K562 (cell line): ENCODE measurements around the gene CLIC1. TPM values are rescaled to one million over a fixed set of nuclear protein-coding genes. Genes with fewer than 3 reads are reported as not detected.

Experiments
- ARHGAP35 ChIP-seq: fragments of 450-650 bp; IDR thresholded peaks from 2 replicates; pipeline ENCODE4 v1.6.1; 2018; ENCODE audit not compliant: partially characterized antibody
- DEAF1 ChIP-seq: fragments of 450-650 bp; formaldehyde crosslinking; IDR thresholded peaks from 2 replicates; pipeline ENCODE4 v1.4.0; 2020; ENCODE audit warnings: mild to moderate bottlenecking, moderate library complexity
- FOXK1 ChIP-seq: sonication (generic); formaldehyde crosslinking; IDR thresholded peaks from 2 replicates; pipeline ENCODE4 v1.8.0; 2022; ENCODE audit warnings: missing genetic modification reagents, mild to moderate bottlenecking, borderline replicate concordance
- GATA2 ChIP-seq: sonication (generic); formaldehyde crosslinking; IDR thresholded peaks from 2 replicates; pipeline ENCODE4 v1.4.0; 2020; ENCODE audit warnings: mild to moderate bottlenecking, missing genetic modification reagents
- GTF3C2 ChIP-seq: IDR thresholded peaks from 3 replicates; pipeline ENCODE4 v1.6.1; 2011; ENCODE audit warnings: borderline replicate concordance, mild to moderate bottlenecking, moderate library complexity; ENCODE audit not compliant: insufficient read length; ENCODE audit errors: extremely low read depth
- HMGN3 ChIP-seq: IDR thresholded peaks from 2 replicates; pipeline ENCODE4 v1.6.1; 2011; ENCODE audit warnings: borderline replicate concordance, low read depth, mild to moderate bottlenecking, mixed read lengths, low read length; ENCODE audit not compliant: insufficient read length; ENCODE audit errors: extremely low read depth
- KAT7 ChIP-seq: sonication (generic); formaldehyde crosslinking; IDR thresholded peaks from 2 replicates; pipeline ENCODE4 v1.8.0; 2022; ENCODE audit warnings: missing genetic modification reagents, mild to moderate bottlenecking, borderline replicate concordance
- MLLT1 ChIP-seq, 2 experiments: fragments of 450-650 bp; IDR thresholded peaks; 2 replicates each; pipeline ENCODE4 v1.6.1; 2016
- MTA1 ChIP-seq: fragments of 450-650 bp; IDR thresholded peaks from 2 replicates; pipeline ENCODE4 v1.6.1; 2017; ENCODE audit warnings: borderline replicate concordance
- NELFE ChIP-seq: IDR thresholded peaks from 2 replicates; pipeline ENCODE4 v1.6.1; 2011; ENCODE audit warnings: mild to moderate bottlenecking; ENCODE audit not compliant: insufficient read depth, insufficient read length
- PML ChIP-seq: IDR thresholded peaks from 2 replicates; pipeline ENCODE4 v1.6.1; 2012; ENCODE audit warnings: low read length, inconsistent platforms
- PRMT5 ChIP-seq: sonication (generic); formaldehyde crosslinking; IDR thresholded peaks from 2 replicates; pipeline ENCODE4 v1.5.0; 2020; ENCODE audit warnings: missing genetic modification reagents
- RB1 ChIP-seq: fragments of 450-650 bp; IDR thresholded peaks from 2 replicates; pipeline ENCODE4 v1.6.1; 2017; ENCODE audit warnings: low read depth, mild to moderate bottlenecking
- SMAD1 ChIP-seq: fragments of 150-350 bp; IDR thresholded peaks from 2 replicates; pipeline ENCODE4 v1.6.1; 2014; ENCODE audit warnings: low read length, low read depth; ENCODE audit not compliant: partially characterized antibody
- SRSF3 ChIP-seq: fragments of 200-400 bp; formaldehyde crosslinking; IDR thresholded peaks from 2 replicates; pipeline ENCODE4 v1.6.1; 2016; ENCODE audit warnings: mild to moderate bottlenecking, low read length, moderate library complexity; ENCODE audit not compliant: insufficient read depth
- THRAP3 ChIP-seq: fragments of 450-650 bp; IDR thresholded peaks from 2 replicates; pipeline ENCODE4 v1.6.1; 2016; ENCODE audit warnings: mild to moderate bottlenecking, inconsistent platforms, borderline replicate concordance
- ZBTB17 ChIP-seq: fragments of 450-650 bp; formaldehyde crosslinking; IDR thresholded peaks from 2 replicates; pipeline ENCODE4 v1.4.0; 2020; ENCODE audit warnings: mild to moderate bottlenecking
- ZBTB2 ChIP-seq: fragments of 450-650 bp; IDR thresholded peaks from 2 replicates; pipeline ENCODE4 v1.6.1; 2016; ENCODE audit warnings: antibody characterized with exemption
- ZNF217 ChIP-seq: sonication (generic); formaldehyde crosslinking; IDR thresholded peaks from 2 replicates; pipeline ENCODE4 v1.8.0; 2022; ENCODE audit warnings: mild to moderate bottlenecking, missing genetic modification reagents
- ZNF239 ChIP-seq: fragments of 250-450 bp; sonication (Bioruptor Pico); IDR thresholded peaks from 2 replicates; pipeline ENCODE4 v1.4.0; 2020; ENCODE audit warnings: mild to moderate bottlenecking
- ZNF655 ChIP-seq: fragments of 250-450 bp; sonication (Bioruptor Pico); IDR thresholded peaks from 2 replicates; pipeline ENCODE4 v1.5.0; 2021
- polyA plus RNA-seq, 8 experiments: library from polyadenylated mRNA; depleted of rRNA in 4 of 8; stranded (reverse) in 5 of 8; unstranded in 3 of 8; fragments of >200 nt; fragmentation: Nextera tagmentation in 2 of 8; fragmentation: Illumina TruSeq in 1 of 8; extraction: Ambion mirVana in 2 of 8; extraction: Trizol in 1 of 8; gene quantifications; 2 replicates each; pipeline versions ENCODE4 v1.2.1 to v1.2.3, GENCODE V29; 2011 to 2014; ENCODE audit warnings: inconsistent platforms in 1 of 8, missing spikeins in 1 of 8
- total RNA-seq, 7 experiments: library from RNA; depleted of rRNA in 6 of 7; stranded (reverse); fragments of >200 nt in 6 of 7; fragmentation: Illumina TruSeq in 2 of 7; extraction: Trizol in 2 of 7; gene quantifications; 2 replicates each; pipeline versions ENCODE4 v1.2.1 to v1.2.3, GENCODE V29; 2011 to 2021; ENCODE audit warnings: low replicate concordance in 1 of 7

The CLIC1 gene
- total and polyA plus RNA-seq, 9 of the 15 experiments (the other 6 are each of a cell fraction or from before 2014, with no cell fraction given): 1,267 to 2,419 (median 1,808) TPM

GRCh38 chr6:31702405-31702818 is 33.9 kb downstream of the CLIC1 start (continued):
- no peak for TF ChIP-seq NELFE
- TF ChIP-seq ZNF655 (CRISPR knock-in tag): no peak
- no peak for TF ChIP-seq PRMT5 (CRISPR knock-in tag)
- no peak for TF ChIP-seq SMAD1
- no peak for TF ChIP-seq ZNF217 (CRISPR knock-in tag)
- no peak for TF ChIP-seq ZBTB2
- TF ChIP-seq GTF3C2: no peak
- TF ChIP-seq MLLT1 (IDR thresholded peaks at IDR 0.05): peak in 1 of 2 experiments; percentile 27; a peak in 2 of 4 replicates
- peak; percentile 23; the same call in 1 of the 2 replicates for TF ChIP-seq KAT7 (CRISPR knock-in tag)
- no peak for TF ChIP-seq HMGN3
- peak; percentile 19; the same call in 1 of the 2 replicates for TF ChIP-seq RB1
- no peak for TF ChIP-seq FOXK1
- TF ChIP-seq ARHGAP35: peak; percentile 4
- TF ChIP-seq DEAF1 (CRISPR knock-in tag): 0 out of 2 replicates have a peak, but pooled peaks have one; percentile 1
- TF ChIP-seq GATA2 (CRISPR knock-in tag): no peak
- TF ChIP-seq THRAP3: peak; percentile 76; the same call in 1 of the 2 replicates
- no peak for TF ChIP-seq SRSF3
- no peak for TF ChIP-seq ZBTB17 (CRISPR knock-in tag)
- 0 out of 2 replicates have a peak, but pooled peaks have one; percentile 19 for TF ChIP-seq MTA1
- TF ChIP-seq PML: no peak
- TF ChIP-seq ZNF239: no peak
